Measurements from ENCODE around the gene CYP27C1. TPM values are rescaled to one million over a fixed set of nuclear protein-coding genes. Genes with fewer than 3 reads are reported as not detected.

The CYP27C1 gene
- total RNA-seq = 2.4 and 3.1 TPM in 2 replicates

GRCh38 chr2:127220102-127220767, at the start of gene CYP27C1:
Gene CYP27C1, minus strand, starts transcription at chr2:127220299. Its CDS starts 29 bp downstream, at chr2:127220270.

Small RNAs within 50 kb of the gene (small RNA-seq; reads per million reads assigned to genes)
- not detected for gene NIFKP9

Other genes with a start within 250 kb of the CYP27C1 start
- 30.9 and 46.0 TPM in 2 replicates for gene BIN1, start 113.1 kb downstream of the CYP27C1 start, total RNA-seq
- 33.9 and 36.1 TPM in 2 replicates for gene ERCC3, start 73.8 kb upstream of the CYP27C1 start, total RNA-seq
- 60.9 and 76.2 TPM in 2 replicates for gene MAP3K2, start 167.7 kb upstream of the CYP27C1 start, total RNA-seq
- gene PROC, start 198.1 kb upstream of the CYP27C1 start, total RNA-seq = 0.11 TPM in 1 of 2 replicates, not detected in the other

Measured in articular chondrocyte of knee joint (primary cell).